K562 (cell line): ENCODE measurements around the gene SPRY4. TPM values are rescaled to one million over a fixed set of nuclear protein-coding genes. Genes with fewer than 3 reads are reported as not detected.

Source experiments
- HDAC6 ChIP-seq: IDR thresholded peaks from 2 replicates; pipeline ENCODE4 v1.6.1; 2012; ENCODE audit warnings: low read depth, mild to moderate bottlenecking, control low read depth, inconsistent platforms, low read length, moderate library complexity
- SRSF7 ChIP-seq: fragments of 200-400 bp; formaldehyde crosslinking; optimal IDR thresholded peaks from 2 replicates; pipeline ENCODE3; 2017; ENCODE audit warnings: mild to moderate bottlenecking, low read depth, low read length
- TARDBP ChIP-seq: fragments of 450-650 bp; IDR thresholded peaks from 2 replicates; pipeline ENCODE4 v1.6.1; 2016
- XRCC3 ChIP-seq: fragments of 450-650 bp; IDR thresholded peaks from 2 replicates; pipeline ENCODE4 v1.6.1; 2017; ENCODE audit warnings: mild to moderate bottlenecking, moderate library complexity
- ZNF324 ChIP-seq: fragments of 250-450 bp; sonication (Bioruptor Pico); IDR thresholded peaks from 2 replicates; pipeline ENCODE4 v1.4.0; 2020; ENCODE audit warnings: mild to moderate bottlenecking
- ZNF561 ChIP-seq: fragments of 450-650 bp; formaldehyde crosslinking; conservative IDR thresholded peaks from 2 replicates; pipeline ENCODE4 v1.4.0; 2020; ENCODE audit warnings: mild to moderate bottlenecking, moderate library complexity
- polyA plus RNA-seq, 8 experiments: library from polyadenylated mRNA; depleted of rRNA in 4 of 8; stranded (reverse) in 5 of 8; unstranded in 3 of 8; fragments of >200 nt; fragmentation: Nextera tagmentation in 2 of 8; fragmentation: Illumina TruSeq in 1 of 8; extraction: Ambion mirVana in 2 of 8; extraction: Trizol in 1 of 8; gene quantifications; 2 replicates each; pipeline versions ENCODE4 v1.2.1 to v1.2.3, GENCODE V29; 2011 to 2014; ENCODE audit warnings: inconsistent platforms in 1 of 8, missing spikeins in 1 of 8
- total RNA-seq, 7 experiments: library from RNA; depleted of rRNA in 6 of 7; stranded (reverse); fragments of >200 nt in 6 of 7; fragmentation: Illumina TruSeq in 2 of 7; extraction: Trizol in 2 of 7; gene quantifications; 2 replicates each; pipeline versions ENCODE4 v1.2.1 to v1.2.3, GENCODE V29; 2011 to 2021; ENCODE audit warnings: low replicate concordance in 1 of 7
- TF ChIP-seq, protein P1 (sequence below): fragments of 450-650 bp; IDR thresholded peaks from 2 replicates; pipeline ENCODE4 v1.6.1; 2016; ENCODE audit warnings: missing biosample characterization, missing genetic modification characterization
- TF ChIP-seq, protein P2 (sequence below): fragments of 150-350 bp; conservative IDR thresholded peaks from 2 replicates; pipeline ENCODE4 v1.6.1; 2014; ENCODE audit warnings: low read length
- TF ChIP-seq, protein P3 (sequence below): sonication (generic); formaldehyde crosslinking; IDR thresholded peaks from 2 replicates; pipeline ENCODE4 v1.8.0; 2022; ENCODE audit warnings: mild to moderate bottlenecking, missing genetic modification reagents

Gene SPRY4
- total and polyA plus RNA-seq, 9 of the 15 experiments (the other 6 are each of a cell fraction or from before 2014, with no cell fraction given), result 2.6 to 24.2 (median 9.5) TPM

DNA sequence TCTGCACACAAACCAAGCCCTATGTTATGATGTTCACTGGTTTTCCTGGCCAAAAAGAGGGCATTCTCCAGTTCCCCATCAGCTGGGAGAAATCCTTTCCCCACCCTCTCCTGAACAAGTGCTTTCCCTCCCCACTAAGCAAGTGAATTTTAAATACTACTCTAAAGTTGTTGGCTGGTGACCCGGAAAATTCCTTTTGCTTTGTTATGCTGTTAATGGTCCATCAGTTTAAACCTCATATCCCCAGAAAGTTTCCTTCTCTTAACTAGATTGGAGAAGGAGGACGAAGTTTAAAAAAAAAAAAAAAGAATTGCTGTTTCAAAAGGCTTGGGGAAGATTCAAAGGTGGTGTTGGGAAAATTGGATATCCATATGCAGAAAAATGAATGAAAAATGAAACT, 21.9 kb upstream of the SPRY4 start (continued):
- TF ChIP-seq, protein P1, sequence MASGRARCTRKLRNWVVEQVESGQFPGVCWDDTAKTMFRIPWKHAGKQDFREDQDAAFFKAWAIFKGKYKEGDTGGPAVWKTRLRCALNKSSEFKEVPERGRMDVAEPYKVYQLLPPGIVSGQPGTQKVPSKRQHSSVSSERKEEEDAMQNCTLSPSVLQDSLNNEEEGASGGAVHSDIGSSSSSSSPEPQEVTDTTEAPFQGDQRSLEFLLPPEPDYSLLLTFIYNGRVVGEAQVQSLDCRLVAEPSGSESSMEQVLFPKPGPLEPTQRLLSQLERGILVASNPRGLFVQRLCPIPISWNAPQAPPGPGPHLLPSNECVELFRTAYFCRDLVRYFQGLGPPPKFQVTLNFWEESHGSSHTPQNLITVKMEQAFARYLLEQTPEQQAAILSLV (tag), result no peak
- TF ChIP-seq TARDBP (no peak), XRCC3 (no peak), HDAC6 (no peak), ZNF561 (no peak), SRSF7 (no peak), ZNF324 (no peak)
- TF ChIP-seq, protein P2, sequence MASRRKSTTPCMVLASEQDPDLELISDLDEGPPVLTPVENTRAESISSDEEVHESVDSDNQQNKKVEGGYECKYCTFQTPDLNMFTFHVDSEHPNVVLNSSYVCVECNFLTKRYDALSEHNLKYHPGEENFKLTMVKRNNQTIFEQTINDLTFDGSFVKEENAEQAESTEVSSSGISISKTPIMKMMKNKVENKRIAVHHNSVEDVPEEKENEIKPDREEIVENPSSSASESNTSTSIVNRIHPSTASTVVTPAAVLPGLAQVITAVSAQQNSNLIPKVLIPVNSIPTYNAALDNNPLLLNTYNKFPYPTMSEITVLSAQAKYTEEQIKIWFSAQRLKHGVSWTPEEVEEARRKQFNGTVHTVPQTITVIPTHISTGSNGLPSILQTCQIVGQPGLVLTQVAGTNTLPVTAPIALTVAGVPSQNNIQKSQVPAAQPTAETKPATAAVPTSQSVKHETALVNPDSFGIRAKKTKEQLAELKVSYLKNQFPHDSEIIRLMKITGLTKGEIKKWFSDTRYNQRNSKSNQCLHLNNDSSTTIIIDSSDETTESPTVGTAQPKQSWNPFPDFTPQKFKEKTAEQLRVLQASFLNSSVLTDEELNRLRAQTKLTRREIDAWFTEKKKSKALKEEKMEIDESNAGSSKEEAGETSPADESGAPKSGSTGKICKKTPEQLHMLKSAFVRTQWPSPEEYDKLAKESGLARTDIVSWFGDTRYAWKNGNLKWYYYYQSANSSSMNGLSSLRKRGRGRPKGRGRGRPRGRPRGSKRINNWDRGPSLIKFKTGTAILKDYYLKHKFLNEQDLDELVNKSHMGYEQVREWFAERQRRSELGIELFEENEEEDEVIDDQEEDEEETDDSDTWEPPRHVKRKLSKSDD, result no peak
- TF ChIP-seq, protein P3, sequence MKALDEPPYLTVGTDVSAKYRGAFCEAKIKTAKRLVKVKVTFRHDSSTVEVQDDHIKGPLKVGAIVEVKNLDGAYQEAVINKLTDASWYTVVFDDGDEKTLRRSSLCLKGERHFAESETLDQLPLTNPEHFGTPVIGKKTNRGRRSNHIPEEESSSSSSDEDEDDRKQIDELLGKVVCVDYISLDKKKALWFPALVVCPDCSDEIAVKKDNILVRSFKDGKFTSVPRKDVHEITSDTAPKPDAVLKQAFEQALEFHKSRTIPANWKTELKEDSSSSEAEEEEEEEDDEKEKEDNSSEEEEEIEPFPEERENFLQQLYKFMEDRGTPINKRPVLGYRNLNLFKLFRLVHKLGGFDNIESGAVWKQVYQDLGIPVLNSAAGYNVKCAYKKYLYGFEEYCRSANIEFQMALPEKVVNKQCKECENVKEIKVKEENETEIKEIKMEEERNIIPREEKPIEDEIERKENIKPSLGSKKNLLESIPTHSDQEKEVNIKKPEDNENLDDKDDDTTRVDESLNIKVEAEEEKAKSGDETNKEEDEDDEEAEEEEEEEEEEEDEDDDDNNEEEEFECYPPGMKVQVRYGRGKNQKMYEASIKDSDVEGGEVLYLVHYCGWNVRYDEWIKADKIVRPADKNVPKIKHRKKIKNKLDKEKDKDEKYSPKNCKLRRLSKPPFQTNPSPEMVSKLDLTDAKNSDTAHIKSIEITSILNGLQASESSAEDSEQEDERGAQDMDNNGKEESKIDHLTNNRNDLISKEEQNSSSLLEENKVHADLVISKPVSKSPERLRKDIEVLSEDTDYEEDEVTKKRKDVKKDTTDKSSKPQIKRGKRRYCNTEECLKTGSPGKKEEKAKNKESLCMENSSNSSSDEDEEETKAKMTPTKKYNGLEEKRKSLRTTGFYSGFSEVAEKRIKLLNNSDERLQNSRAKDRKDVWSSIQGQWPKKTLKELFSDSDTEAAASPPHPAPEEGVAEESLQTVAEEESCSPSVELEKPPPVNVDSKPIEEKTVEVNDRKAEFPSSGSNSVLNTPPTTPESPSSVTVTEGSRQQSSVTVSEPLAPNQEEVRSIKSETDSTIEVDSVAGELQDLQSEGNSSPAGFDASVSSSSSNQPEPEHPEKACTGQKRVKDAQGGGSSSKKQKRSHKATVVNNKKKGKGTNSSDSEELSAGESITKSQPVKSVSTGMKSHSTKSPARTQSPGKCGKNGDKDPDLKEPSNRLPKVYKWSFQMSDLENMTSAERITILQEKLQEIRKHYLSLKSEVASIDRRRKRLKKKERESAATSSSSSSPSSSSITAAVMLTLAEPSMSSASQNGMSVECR, result no peak
